ENCODE measurements around the gene BRCA2. TPM values are rescaled to one million over a fixed set of nuclear protein-coding genes. Genes with fewer than 3 reads are reported as not detected.

Gene BRCA2, protein sequence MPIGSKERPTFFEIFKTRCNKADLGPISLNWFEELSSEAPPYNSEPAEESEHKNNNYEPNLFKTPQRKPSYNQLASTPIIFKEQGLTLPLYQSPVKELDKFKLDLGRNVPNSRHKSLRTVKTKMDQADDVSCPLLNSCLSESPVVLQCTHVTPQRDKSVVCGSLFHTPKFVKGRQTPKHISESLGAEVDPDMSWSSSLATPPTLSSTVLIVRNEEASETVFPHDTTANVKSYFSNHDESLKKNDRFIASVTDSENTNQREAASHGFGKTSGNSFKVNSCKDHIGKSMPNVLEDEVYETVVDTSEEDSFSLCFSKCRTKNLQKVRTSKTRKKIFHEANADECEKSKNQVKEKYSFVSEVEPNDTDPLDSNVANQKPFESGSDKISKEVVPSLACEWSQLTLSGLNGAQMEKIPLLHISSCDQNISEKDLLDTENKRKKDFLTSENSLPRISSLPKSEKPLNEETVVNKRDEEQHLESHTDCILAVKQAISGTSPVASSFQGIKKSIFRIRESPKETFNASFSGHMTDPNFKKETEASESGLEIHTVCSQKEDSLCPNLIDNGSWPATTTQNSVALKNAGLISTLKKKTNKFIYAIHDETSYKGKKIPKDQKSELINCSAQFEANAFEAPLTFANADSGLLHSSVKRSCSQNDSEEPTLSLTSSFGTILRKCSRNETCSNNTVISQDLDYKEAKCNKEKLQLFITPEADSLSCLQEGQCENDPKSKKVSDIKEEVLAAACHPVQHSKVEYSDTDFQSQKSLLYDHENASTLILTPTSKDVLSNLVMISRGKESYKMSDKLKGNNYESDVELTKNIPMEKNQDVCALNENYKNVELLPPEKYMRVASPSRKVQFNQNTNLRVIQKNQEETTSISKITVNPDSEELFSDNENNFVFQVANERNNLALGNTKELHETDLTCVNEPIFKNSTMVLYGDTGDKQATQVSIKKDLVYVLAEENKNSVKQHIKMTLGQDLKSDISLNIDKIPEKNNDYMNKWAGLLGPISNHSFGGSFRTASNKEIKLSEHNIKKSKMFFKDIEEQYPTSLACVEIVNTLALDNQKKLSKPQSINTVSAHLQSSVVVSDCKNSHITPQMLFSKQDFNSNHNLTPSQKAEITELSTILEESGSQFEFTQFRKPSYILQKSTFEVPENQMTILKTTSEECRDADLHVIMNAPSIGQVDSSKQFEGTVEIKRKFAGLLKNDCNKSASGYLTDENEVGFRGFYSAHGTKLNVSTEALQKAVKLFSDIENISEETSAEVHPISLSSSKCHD (N-terminal part only)
- 22.4 and 28.6 TPM in 2 replicates for total RNA-seq (2014; rRNA removed; shearing (Covaris generic))
- 28.1 and 38.7 TPM in 2 replicates for polyA plus RNA-seq (2016; fragmentation: Nextera tagmentation; extraction: Ambion mirVana)
- long read RNA-seq, partial matches to known transcripts = 18 of 22 reads
- long read RNA-seq, other reads (novel, unspliced or antisense) = 4 of 22 reads

DNA sequence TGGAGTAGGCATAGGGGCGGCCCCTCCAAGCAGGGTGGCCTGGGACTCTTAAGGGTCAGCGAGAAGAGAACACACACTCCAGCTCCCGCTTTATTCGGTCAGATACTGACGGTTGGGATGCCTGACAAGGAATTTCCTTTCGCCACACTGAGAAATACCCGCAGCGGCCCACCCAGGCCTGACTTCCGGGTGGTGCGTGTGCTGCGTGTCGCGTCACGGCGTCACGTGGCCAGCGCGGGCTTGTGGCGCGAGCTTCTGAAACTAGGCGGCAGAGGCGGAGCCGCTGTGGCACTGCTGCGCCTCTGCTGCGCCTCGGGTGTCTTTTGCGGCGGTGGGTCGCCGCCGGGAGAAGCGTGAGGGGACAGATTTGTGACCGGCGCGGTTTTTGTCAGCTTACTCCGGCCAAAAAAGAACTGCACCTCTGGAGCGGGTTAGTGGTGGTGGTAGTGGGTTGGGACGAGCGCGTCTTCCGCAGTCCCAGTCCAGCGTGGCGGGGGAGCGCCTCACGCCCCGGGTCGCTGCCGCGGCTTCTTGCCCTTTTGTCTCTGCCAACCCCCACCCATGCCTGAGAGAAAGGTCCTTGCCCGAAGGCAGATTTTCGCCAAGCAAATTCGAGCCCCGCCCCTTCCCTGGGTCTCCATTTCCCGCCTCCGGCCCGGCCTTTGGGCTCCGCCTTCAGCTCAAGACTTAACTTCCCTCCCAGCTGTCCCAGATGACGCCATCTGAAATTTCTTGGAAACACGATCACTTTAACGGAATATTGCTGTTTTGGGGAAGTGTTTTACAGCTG is at the start of gene BRCA2, which contains the start of gene ZAR1L:
BRCA2 (plus strand) TSS at position 271 of the 790 bp plus-strand sequence. CDS start 953 bp downstream, outside the sequence.
ZAR1L (minus strand) TSS at position 126 of the 790 bp plus-strand sequence. CDS start 3,438 bp downstream, outside the sequence.
- Mint-ChIP-seq H3K4me1 (peaks cover 10% of the 10 kb centered on the region), H3K4me3 (peak within 1 kb of the TSS; percentile 88), H3K36me3 (ENCODE audit: low read depth) (peaks cover 16% of the 10 kb centered on the region), H3K27me3 (ENCODE audit: insufficient read depth, low read depth, poor library complexity) (peaks cover 8% of the 10 kb centered on the region), H3K9me3 (no peaks in the 10 kb centered on the region), H3K27ac (peak within 1 kb of the TSS; percentile 99)
- Histone ChIP-seq H3K4me2 (peak within 1 kb of the TSS; percentile 76), H2AFZ (peak within 1 kb of the TSS; percentile 69), H3K4me3 (peak within 1 kb of the TSS; percentile 65), H3F3A (replicated peaks; ENCODE audit: low read depth) (no peaks in the 10 kb centered on the region), H3K4me1 (ENCODE audit: insufficient read depth) (no peaks in the 10 kb centered on the region; the same call in 1 of the 2 replicates), H3K79me2 (replicated peaks; ENCODE audit: insufficient read depth) (no peaks in the 10 kb centered on the region), H3K27ac (ENCODE audit: low read depth) (peak within 1 kb of the TSS; percentile 93), H3K27me3 (ENCODE audit: insufficient read depth) (no peaks in the 10 kb centered on the region), H4K20me1 (replicated peaks; ENCODE audit: insufficient read depth) (no peaks in the 10 kb centered on the region), H3K9me2 (ENCODE audit: insufficient read depth) (no peaks in the 10 kb centered on the region), H3K36me3 (ENCODE audit: insufficient read depth) (peaks cover 5% of the 10 kb centered on the region; the same call in 1 of the 2 replicates)
- ATAC-seq = peak; percentile 86
- DNase-seq (ENCODE audit: low spot score) = peak; percentile 97
- TF ChIP-seq NANOG (IDR thresholded peaks at IDR 0.05; ENCODE audit: borderline replicate concordance) = no peak
- no peak for TF ChIP-seq EZH2 (IDR thresholded peaks at IDR 0.05; ENCODE audit: low read depth, unreplicated experiment)
- no peak for TF ChIP-seq REST (IDR thresholded peaks at IDR 0.05; ENCODE audit: unreplicated experiment)
- no peak for TF ChIP-seq ZNF331 (CRISPR knock-in tag; IDR thresholded peaks at IDR 0.05; ENCODE audit: low read depth)
- TF ChIP-seq JUNB (IDR thresholded peaks at IDR 0.05; ENCODE audit: unreplicated experiment) = no peak
- TF ChIP-seq STAT1 (IDR thresholded peaks at IDR 0.05; ENCODE audit: unreplicated experiment) = no peak
- peak; percentile 87 for TF ChIP-seq POLR2AphosphoS5 (IDR thresholded peaks at IDR 0.05; ENCODE audit: low read depth)
- no peak for TF ChIP-seq EZH2phosphoT487 (IDR thresholded peaks at IDR 0.05; ENCODE audit: unreplicated experiment)
- TF ChIP-seq ZNF462 (CRISPR knock-in tag; IDR thresholded peaks at IDR 0.05) = no peak
